ENCODE results near the gene PMPCA.

GRCh38 chr9:136412962-136413361 lies 2.5 kb downstream of the PMPCA start:
- TF ChIP-seq ZNF362 (tag by site-specific recombination; IDR thresholded peaks at IDR 0.05), result no peak
- no peak for TF ChIP-seq ZNF174 (tag by site-specific recombination; IDR thresholded peaks at IDR 0.05)
- TF ChIP-seq ZNF398 (tag by site-specific recombination; IDR thresholded peaks at IDR 0.05), result no peak
- no peak for TF ChIP-seq ZNF747 (tag by site-specific recombination; IDR thresholded peaks at IDR 0.05)
- no peak for TF ChIP-seq ZNF138 (tag by site-specific recombination; IDR thresholded peaks at IDR 0.05; ENCODE audit: borderline replicate concordance)
- TF ChIP-seq ZNF423 (tag by site-specific recombination; IDR thresholded peaks at IDR 0.05), result no peak
- no peak for TF ChIP-seq KLF9 (tag by site-specific recombination; IDR thresholded peaks at IDR 0.05; ENCODE audit: low read depth)
- TF ChIP-seq CTCF (tag by site-specific recombination; IDR thresholded peaks at IDR 0.05), result no peak
- no peak for TF ChIP-seq KLF16 (tag by site-specific recombination; IDR thresholded peaks at IDR 0.05)
- TF ChIP-seq ZNF629 (tag by site-specific recombination; IDR thresholded peaks at IDR 0.05), result no peak
- no peak for TF ChIP-seq SP2 (tag by site-specific recombination; IDR thresholded peaks at IDR 0.05)
